ENCODE measurements around the gene TUBA1C.
A peak's percentile ranks its signal among the peaks of the same experiment; 100 is the strongest.

Gene TUBA1C

DNA sequence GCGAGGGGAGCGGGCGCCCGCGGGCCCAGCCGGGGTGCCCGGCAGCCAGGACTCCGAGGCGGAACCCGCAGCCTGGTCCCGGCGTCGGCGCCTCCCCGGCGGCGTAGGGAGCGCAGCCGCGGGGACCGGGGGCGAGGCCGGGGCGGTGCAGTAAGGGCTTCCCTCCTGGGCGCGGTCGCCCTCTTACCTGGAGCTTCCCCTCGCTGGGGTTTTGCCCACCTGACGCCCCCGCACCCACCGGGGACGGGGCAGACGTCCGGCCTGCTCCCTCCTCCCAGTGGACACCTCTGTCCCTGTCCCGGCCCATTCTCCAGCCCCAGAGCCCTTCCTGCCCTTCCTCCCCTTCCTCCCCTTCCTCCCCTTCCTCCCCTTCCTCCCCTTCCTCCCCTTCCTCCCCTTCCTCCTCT, 413 bp upstream of the TUBA1C start (continued):
- TF ChIP-seq, protein P1, sequence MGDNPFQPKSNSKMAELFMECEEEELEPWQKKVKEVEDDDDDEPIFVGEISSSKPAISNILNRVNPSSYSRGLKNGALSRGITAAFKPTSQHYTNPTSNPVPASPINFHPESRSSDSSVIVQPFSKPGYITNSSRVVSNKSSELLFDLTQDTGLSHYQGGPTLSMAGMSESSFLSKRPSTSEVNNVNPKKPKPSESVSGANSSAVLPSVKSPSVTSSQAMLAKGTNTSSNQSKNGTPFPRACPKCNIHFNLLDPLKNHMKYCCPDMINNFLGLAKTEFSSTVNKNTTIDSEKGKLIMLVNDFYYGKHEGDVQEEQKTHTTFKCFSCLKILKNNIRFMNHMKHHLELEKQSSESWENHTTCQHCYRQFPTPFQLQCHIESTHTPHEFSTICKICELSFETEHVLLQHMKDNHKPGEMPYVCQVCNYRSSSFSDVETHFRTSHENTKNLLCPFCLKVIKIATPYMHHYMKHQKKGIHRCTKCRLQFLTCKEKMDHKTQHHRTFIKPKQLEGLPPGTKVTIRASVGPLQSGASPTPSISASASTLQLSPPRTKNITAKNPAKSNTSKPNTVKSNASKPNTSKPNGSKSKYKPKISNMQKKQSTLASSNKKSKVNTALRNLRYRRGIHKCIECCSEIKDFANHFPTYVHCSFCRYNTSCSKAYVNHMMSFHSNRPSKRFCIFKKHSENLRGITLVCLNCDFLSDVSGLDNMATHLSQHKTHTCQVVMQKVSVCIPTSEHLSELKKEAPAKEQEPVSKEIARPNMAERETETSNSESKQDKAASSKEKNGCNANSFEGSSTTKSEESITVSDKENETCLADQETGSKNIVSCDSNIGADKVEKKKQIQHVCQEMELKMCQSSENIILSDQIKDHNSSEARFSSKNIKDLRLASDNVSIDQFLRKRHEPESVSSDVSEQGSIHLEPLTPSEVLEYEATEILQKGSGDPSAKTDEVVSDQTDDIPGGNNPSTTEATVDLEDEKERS (tag by site-specific recombination; IDR thresholded peaks at IDR 0.05): 0 out of 2 replicates have a peak, but pooled peaks have one; percentile 7
- TF ChIP-seq MYNN (tag by site-specific recombination; IDR thresholded peaks at IDR 0.05; ENCODE audit: borderline replicate concordance) (no peak), ZIC2 (tag by site-specific recombination; IDR thresholded peaks at IDR 0.05) (peak; percentile 18; the same call in 1 of the 2 replicates), TCF7L2 (IDR thresholded peaks at IDR 0.05; ENCODE audit: borderline replicate concordance, low read depth, low read length) (no peak), ZNF37A (tag by site-specific recombination; IDR thresholded peaks at IDR 0.05) (no peak), KLF1 (tag by site-specific recombination; IDR thresholded peaks at IDR 0.05) (peak; percentile 94), BCL11A (tag by site-specific recombination; IDR thresholded peaks at IDR 0.05; ENCODE audit: low read depth) (peak; percentile 64; the same call in 1 of the 2 replicates), PRDM1 (tag by site-specific recombination; IDR thresholded peaks at IDR 0.05) (no peak), ZNF501 (tag by site-specific recombination; IDR thresholded peaks at IDR 0.05) (peak; percentile 70), ZNF777 (tag by site-specific recombination; IDR thresholded peaks at IDR 0.05; ENCODE audit: borderline replicate concordance) (no peak), ZNF292 (tag by site-specific recombination; IDR thresholded peaks at IDR 0.05; ENCODE audit: borderline replicate concordance, low read depth) (no peak), OVOL3 (tag by site-specific recombination; IDR thresholded peaks at IDR 0.05) (no peak), ZNF792 (tag by site-specific recombination; IDR thresholded peaks at IDR 0.05) (0 out of 2 replicates have a peak, but pooled peaks have one; percentile 18), ZNF404 (tag by site-specific recombination; IDR thresholded peaks at IDR 0.05) (no peak), ZNF341 (tag by site-specific recombination; IDR thresholded peaks at IDR 0.05; ENCODE audit: low read depth) (peak; percentile 79), BCL11B (tag by site-specific recombination; IDR thresholded peaks at IDR 0.05; ENCODE audit: low read depth) (peak; percentile 86), ZNF140 (tag by site-specific recombination; IDR thresholded peaks at IDR 0.05) (no peak), ZBTB48 (tag by site-specific recombination; IDR thresholded peaks at IDR 0.05) (peak; percentile 77), ZNF561 (tag by site-specific recombination; IDR thresholded peaks at IDR 0.05; ENCODE audit: borderline replicate concordance) (no peak), WT1 (tag by site-specific recombination; IDR thresholded peaks at IDR 0.05) (peak; percentile 100), ZBTB21 (tag by site-specific recombination; IDR thresholded peaks at IDR 0.05) (no peak), HOXA7 (CRISPR knock-in tag; IDR thresholded peaks at IDR 0.05; ENCODE audit: borderline replicate concordance) (no peak), ZXDB (tag by site-specific recombination; IDR thresholded peaks at IDR 0.05) (peak; percentile 76; the same call in 1 of the 2 replicates), ZNF514 (tag by site-specific recombination; IDR thresholded peaks at IDR 0.05) (no peak)
- TF ChIP-seq, protein P2, sequence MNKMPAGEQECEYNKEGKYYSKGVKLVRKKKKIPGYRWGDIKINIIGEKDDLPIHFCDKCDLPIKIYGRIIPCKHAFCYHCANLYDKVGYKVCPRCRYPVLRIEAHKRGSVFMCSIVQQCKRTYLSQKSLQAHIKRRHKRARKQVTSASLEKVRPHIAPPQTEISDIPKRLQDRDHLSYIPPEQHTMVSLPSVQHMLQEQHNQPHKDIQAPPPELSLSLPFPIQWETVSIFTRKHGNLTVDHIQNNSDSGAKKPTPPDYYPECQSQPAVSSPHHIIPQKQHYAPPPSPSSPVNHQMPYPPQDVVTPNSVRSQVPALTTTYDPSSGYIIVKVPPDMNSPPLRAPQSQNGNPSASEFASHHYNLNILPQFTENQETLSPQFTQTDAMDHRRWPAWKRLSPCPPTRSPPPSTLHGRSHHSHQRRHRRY (tag by site-specific recombination; IDR thresholded peaks at IDR 0.05): no peak
- TF ChIP-seq, protein P3, sequence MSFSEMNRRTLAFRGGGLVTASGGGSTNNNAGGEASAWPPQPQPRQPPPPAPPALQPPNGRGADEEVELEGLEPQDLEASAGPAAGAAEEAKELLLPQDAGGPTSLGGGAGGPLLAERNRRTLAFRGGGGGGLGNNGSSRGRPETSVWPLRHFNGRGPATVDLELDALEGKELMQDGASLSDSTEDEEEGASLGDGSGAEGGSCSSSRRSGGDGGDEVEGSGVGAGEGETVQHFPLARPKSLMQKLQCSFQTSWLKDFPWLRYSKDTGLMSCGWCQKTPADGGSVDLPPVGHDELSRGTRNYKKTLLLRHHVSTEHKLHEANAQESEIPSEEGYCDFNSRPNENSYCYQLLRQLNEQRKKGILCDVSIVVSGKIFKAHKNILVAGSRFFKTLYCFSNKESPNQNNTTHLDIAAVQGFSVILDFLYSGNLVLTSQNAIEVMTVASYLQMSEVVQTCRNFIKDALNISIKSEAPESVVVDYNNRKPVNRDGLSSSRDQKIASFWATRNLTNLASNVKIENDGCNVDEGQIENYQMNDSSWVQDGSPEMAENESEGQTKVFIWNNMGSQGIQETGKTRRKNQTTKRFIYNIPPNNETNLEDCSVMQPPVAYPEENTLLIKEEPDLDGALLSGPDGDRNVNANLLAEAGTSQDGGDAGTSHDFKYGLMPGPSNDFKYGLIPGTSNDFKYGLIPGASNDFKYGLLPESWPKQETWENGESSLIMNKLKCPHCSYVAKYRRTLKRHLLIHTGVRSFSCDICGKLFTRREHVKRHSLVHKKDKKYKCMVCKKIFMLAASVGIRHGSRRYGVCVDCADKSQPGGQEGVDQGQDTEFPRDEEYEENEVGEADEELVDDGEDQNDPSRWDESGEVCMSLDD (tag by site-specific recombination; IDR thresholded peaks at IDR 0.05): no peak
- TF ChIP-seq, protein P4, sequence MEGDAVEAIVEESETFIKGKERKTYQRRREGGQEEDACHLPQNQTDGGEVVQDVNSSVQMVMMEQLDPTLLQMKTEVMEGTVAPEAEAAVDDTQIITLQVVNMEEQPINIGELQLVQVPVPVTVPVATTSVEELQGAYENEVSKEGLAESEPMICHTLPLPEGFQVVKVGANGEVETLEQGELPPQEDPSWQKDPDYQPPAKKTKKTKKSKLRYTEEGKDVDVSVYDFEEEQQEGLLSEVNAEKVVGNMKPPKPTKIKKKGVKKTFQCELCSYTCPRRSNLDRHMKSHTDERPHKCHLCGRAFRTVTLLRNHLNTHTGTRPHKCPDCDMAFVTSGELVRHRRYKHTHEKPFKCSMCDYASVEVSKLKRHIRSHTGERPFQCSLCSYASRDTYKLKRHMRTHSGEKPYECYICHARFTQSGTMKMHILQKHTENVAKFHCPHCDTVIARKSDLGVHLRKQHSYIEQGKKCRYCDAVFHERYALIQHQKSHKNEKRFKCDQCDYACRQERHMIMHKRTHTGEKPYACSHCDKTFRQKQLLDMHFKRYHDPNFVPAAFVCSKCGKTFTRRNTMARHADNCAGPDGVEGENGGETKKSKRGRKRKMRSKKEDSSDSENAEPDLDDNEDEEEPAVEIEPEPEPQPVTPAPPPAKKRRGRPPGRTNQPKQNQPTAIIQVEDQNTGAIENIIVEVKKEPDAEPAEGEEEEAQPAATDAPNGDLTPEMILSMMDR (tag by site-specific recombination; IDR thresholded peaks at IDR 0.05): 0 out of 2 replicates have a peak, but pooled peaks have one; percentile 42
- TF ChIP-seq, protein P5, sequence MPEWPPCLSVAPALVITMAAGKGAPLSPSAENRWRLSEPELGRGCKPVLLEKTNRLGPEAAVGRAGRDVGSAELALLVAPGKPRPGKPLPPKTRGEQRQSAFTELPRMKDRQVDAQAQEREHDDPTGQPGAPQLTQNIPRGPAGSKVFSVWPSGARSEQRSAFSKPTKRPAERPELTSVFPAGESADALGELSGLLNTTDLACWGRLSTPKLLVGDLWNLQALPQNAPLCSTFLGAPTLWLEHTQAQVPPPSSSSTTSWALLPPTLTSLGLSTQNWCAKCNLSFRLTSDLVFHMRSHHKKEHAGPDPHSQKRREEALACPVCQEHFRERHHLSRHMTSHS (tag by site-specific recombination; IDR thresholded peaks at IDR 0.05): no peak
- TF ChIP-seq, protein P6, sequence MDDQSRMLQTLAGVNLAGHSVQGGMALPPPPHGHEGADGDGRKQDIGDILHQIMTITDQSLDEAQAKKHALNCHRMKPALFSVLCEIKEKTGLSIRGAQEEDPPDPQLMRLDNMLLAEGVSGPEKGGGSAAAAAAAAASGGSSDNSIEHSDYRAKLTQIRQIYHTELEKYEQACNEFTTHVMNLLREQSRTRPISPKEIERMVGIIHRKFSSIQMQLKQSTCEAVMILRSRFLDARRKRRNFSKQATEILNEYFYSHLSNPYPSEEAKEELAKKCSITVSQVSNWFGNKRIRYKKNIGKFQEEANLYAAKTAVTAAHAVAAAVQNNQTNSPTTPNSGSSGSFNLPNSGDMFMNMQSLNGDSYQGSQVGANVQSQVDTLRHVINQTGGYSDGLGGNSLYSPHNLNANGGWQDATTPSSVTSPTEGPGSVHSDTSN (CRISPR knock-in tag; IDR thresholded peaks at IDR 0.05): no peak
